Activated T-helper 17 cell treated with anti-CD3 and anti-CD28 coated beads, Interleukin-2, amount 50 U/mL, for 72 hours (primary cell): Measurements from ENCODE around the gene TMEM242. TPM values are rescaled to one million over a fixed set of nuclear protein-coding genes. Genes with fewer than 3 reads are reported as not detected.

Source experiments
- ATAC-seq: fragments of 150-1000 bp; cut with Tn5 transposase; replicated peaks from 2 replicates; pipeline ENCODE4 v1.10.0; 2021; ENCODE audit warnings: mild to moderate bottlenecking, moderate library complexity
- H3K27ac Mint-ChIP-seq: one replicate; pipeline ENCODE4 v1.8.0; 2022; ENCODE audit warnings: mixed read lengths
- H3K27me3 Mint-ChIP-seq: one replicate; pipeline ENCODE4 v1.8.0; 2022; ENCODE audit warnings: mixed read lengths
- H3K36me3 Mint-ChIP-seq: one replicate; pipeline ENCODE4 v1.8.0; 2022; ENCODE audit warnings: low read depth, mild to moderate bottlenecking, mixed read lengths
- H3K4me1 Mint-ChIP-seq: one replicate; pipeline ENCODE4 v1.8.0; 2022; ENCODE audit warnings: mixed read lengths
- H3K4me3 Mint-ChIP-seq: one replicate; pipeline ENCODE4 v1.8.0; 2022; ENCODE audit warnings: mild to moderate bottlenecking, mixed read lengths
- H3K9me3 Mint-ChIP-seq: one replicate; pipeline ENCODE4 v1.8.0; 2022; ENCODE audit warnings: mixed read lengths
- total RNA-seq, 2 donors: library from RNA; stranded (reverse); gene quantifications; one replicate each; pipeline ENCODE4 v1.2.3, GENCODE V29; 2022

The TMEM242 gene
- total RNA-seq, 2 donors from 2014 or later = 5.1 to 6.2 TPM

DNA sequence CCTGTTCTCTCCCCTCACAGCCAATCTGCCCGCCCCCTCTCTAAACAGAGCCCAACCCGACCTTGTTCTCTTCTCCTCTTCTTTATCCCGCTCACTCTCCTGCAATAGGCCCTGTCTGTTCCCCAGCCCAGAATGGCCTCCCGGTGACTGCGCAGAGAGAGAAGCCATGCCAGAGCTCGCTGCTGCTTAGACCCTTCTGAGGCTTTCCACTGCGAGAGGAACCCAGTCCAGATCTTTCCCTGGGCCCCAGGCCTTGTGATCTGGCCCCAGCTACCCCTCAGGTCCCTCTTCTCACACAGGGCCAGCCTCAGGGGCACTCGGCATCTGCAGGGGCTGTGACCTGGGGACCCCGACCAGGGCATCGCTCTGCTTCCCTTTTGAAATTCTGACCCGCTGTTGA, 58.1 kb downstream of the TMEM242 start:
- Mint-ChIP-seq H3K9me3 (peaks cover 4% of the 10 kb centered on the region), H3K4me1 (peaks cover 5% of the 10 kb centered on the region), H3K4me3 (no peak overlapping the region), H3K27me3 (no peaks in the 10 kb centered on the region), H3K36me3 (no peaks in the 10 kb centered on the region), H3K27ac (no peak overlapping the region)
- no peak for ATAC-seq

- no peak for ATAC-seq
- Mint-ChIP-seq H3K9me3 (no peaks in the 10 kb centered on the region), H3K27me3 (no peaks in the 10 kb centered on the region), H3K4me3 (no peak overlapping the region), H3K27ac (no peak overlapping the region), H3K4me1 (no peaks in the 10 kb centered on the region), H3K36me3 (no peaks in the 10 kb centered on the region)
Measured at GRCh38 chr6:157264701-157265100, 58.6 kb downstream of the TMEM242 start.

DNA sequence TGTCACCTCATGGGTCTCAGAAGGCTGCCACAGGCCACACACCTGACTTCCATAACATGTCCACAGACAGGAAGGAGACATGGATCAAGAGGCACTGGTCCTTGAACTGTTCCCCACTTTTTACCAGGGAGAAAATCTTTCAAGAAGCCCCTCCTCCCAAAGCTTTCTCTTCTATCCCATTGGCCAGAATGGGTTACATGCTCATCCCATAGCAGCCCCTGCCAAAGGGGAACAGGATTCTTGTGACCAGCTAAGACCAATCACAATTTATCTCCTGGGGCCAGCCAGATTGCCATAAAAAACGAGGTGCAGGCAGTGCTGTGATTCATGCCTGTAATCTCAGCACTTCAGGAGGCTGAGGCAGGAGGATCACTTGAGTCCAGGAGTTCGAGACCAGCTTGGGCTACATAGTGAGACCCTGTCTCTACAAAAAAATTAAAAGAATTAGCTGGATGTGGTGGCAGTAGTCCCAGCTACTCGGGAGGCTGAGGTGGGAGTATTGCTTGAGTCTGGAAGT, 59.4 kb downstream of the TMEM242 start:
- ATAC-seq = no peak
- Mint-ChIP-seq H3K4me1 (no peaks in the 10 kb centered on the region), H3K9me3 (no peaks in the 10 kb centered on the region), H3K27ac (no peak overlapping the region), H3K36me3 (no peaks in the 10 kb centered on the region), H3K27me3 (peaks cover 3% of the 10 kb centered on the region), H3K4me3 (no peak overlapping the region)

- no peak overlapping the region for H3K27ac Mint-ChIP-seq
- no peak for ATAC-seq
- H3K36me3 Mint-ChIP-seq = no peaks in the 10 kb centered on the region
- no peak overlapping the region for H3K4me3 Mint-ChIP-seq
- H3K4me1 Mint-ChIP-seq = no peaks in the 10 kb centered on the region
- no peaks in the 10 kb centered on the region for H3K9me3 Mint-ChIP-seq
- peaks cover 3% of the 10 kb centered on the region for H3K27me3 Mint-ChIP-seq
Measured at GRCh38 chr6:157263146-157263545, 60.2 kb downstream of the TMEM242 start.

DNA sequence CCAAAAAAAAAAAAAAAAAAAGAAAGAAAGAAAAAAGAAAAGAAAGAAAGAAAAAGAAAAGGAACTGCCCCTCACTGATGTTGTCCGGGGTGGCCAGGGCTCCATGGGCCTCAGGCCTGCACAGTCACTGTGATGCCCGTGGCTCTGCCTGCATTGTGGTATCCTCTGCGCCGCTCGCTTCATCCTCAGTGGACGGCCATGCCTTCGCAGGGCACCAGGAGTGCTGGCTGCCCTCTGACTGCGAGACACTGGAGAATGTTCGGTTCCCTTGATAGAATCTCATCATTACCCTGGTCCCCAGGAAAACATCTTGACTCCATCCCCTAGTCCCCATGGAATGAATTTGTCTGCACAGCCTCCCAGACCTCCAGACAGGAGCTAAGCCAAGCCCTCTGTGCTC, 61.7 kb downstream of the TMEM242 start:
- no peak overlapping the region for H3K4me3 Mint-ChIP-seq
- no peaks in the 10 kb centered on the region for H3K36me3 Mint-ChIP-seq
- peaks cover 3% of the 10 kb centered on the region for H3K27me3 Mint-ChIP-seq

GRCh38 chr6:157260735-157261410, 62.4 kb downstream of the TMEM242 start:
- Mint-ChIP-seq H3K27ac (no peak overlapping the region), H3K27me3 (peaks cover 3% of the 10 kb centered on the region), H3K9me3 (no peaks in the 10 kb centered on the region), H3K36me3 (no peaks in the 10 kb centered on the region), H3K4me1 (no peaks in the 10 kb centered on the region), H3K4me3 (no peak overlapping the region)
- no peak for ATAC-seq

More for the DNA sequence above, 61.7 kb downstream of the TMEM242 start:
- ATAC-seq = no peak
- H3K9me3 Mint-ChIP-seq = no peaks in the 10 kb centered on the region
- H3K27ac Mint-ChIP-seq = no peak overlapping the region
- H3K4me1 Mint-ChIP-seq = no peaks in the 10 kb centered on the region

DNA sequence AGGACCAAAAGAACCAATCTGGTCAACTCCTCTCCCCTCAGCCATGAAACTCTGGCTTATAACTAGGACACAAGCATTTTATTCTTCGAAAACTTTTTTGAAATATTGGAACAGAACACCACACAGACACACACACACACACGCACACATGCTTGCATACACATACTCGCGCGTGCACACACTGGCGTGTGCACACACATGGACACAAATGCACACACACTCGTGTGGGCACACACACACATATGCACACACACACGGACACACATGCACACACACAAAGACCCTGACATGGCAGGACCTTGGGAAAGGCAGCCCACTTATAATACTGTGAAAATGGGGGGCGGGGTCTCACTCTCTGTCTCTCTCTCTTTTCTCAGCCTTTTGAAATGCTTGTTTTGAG, 63.9 kb downstream of the TMEM242 start:
- no peaks in the 10 kb centered on the region for H3K4me1 Mint-ChIP-seq
- H3K4me3 Mint-ChIP-seq = no peak overlapping the region
- H3K36me3 Mint-ChIP-seq = no peaks in the 10 kb centered on the region
- no peaks in the 10 kb centered on the region for H3K9me3 Mint-ChIP-seq
- ATAC-seq = no peak
- H3K27me3 Mint-ChIP-seq = peaks cover 3% of the 10 kb centered on the region
- H3K27ac Mint-ChIP-seq = peak overlapping the region; percentile 49

GRCh38 chr6:157258878-157259277, 64.4 kb downstream of the TMEM242 start:
- H3K4me1 Mint-ChIP-seq = no peaks in the 10 kb centered on the region
- peak overlapping the region; percentile 49 for H3K27ac Mint-ChIP-seq
- H3K9me3 Mint-ChIP-seq = no peaks in the 10 kb centered on the region
- no peaks in the 10 kb centered on the region for H3K36me3 Mint-ChIP-seq
- peak; percentile 71 for ATAC-seq
- peaks cover 7% of the 10 kb centered on the region for H3K27me3 Mint-ChIP-seq
- no peak overlapping the region for H3K4me3 Mint-ChIP-seq

GRCh38 chr6:157255079-157255478, 68.2 kb downstream of the TMEM242 start:
- peaks cover 7% of the 10 kb centered on the region for H3K27me3 Mint-ChIP-seq
- H3K4me1 Mint-ChIP-seq = no peaks in the 10 kb centered on the region
- no peaks in the 10 kb centered on the region for H3K9me3 Mint-ChIP-seq
- no peak overlapping the region for H3K4me3 Mint-ChIP-seq
- ATAC-seq = no peak
- H3K27ac Mint-ChIP-seq = no peak overlapping the region
- no peaks in the 10 kb centered on the region for H3K36me3 Mint-ChIP-seq

GRCh38 chr6:157254538-157254937, 68.8 kb downstream of the TMEM242 start:
- no peak overlapping the region for H3K27ac Mint-ChIP-seq
- ATAC-seq = no peak
- no peaks in the 10 kb centered on the region for H3K36me3 Mint-ChIP-seq
- H3K4me1 Mint-ChIP-seq = no peaks in the 10 kb centered on the region
- no peaks in the 10 kb centered on the region for H3K9me3 Mint-ChIP-seq
- peaks cover 7% of the 10 kb centered on the region for H3K27me3 Mint-ChIP-seq
- no peak overlapping the region for H3K4me3 Mint-ChIP-seq

DNA sequence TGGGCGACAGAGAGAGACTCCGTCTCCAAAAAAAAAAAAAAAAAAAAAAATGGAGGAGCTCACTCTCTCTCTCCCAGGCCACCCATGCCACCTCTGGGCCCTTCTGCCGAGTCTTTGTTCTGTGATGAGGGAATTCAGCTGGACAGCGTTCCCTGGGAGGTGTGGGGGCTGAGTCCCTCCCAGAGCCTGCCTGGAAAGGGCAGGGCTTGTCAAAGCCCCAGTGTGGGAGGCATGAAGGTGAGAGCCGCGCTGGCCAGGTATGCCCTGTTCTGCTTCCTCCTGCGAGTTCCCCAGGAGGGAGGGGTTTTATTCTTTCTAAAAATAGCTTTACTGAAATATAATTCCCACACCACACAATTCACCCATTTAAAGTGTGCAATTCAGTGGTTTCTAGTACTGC, 69.6 kb downstream of the TMEM242 start:
- H3K27me3 Mint-ChIP-seq = peaks cover 4% of the 10 kb centered on the region
- H3K36me3 Mint-ChIP-seq = no peaks in the 10 kb centered on the region
- no peaks in the 10 kb centered on the region for H3K4me1 Mint-ChIP-seq
- no peak overlapping the region for H3K4me3 Mint-ChIP-seq
- peaks cover 1% of the 10 kb centered on the region for H3K9me3 Mint-ChIP-seq
- ATAC-seq = no peak
- no peak overlapping the region for H3K27ac Mint-ChIP-seq

GRCh38 chr6:157253017-157253416, 70.3 kb downstream of the TMEM242 start:
- Mint-ChIP-seq H3K9me3 (peaks cover 7% of the 10 kb centered on the region), H3K36me3 (no peaks in the 10 kb centered on the region), H3K4me3 (no peak overlapping the region), H3K27ac (no peak overlapping the region), H3K27me3 (peaks cover 4% of the 10 kb centered on the region), H3K4me1 (no peaks in the 10 kb centered on the region)
- ATAC-seq = no peak

- Mint-ChIP-seq H3K27me3 (peaks cover 4% of the 10 kb centered on the region), H3K36me3 (no peaks in the 10 kb centered on the region), H3K4me1 (no peaks in the 10 kb centered on the region), H3K9me3 (peaks cover 7% of the 10 kb centered on the region), H3K27ac (no peak overlapping the region), H3K4me3 (no peak overlapping the region)
- no peak for ATAC-seq
Measured at GRCh38 chr6:157251586-157252247, 71.6 kb downstream of the TMEM242 start.

- H3K4me1 Mint-ChIP-seq = no peaks in the 10 kb centered on the region
- no peaks in the 10 kb centered on the region for H3K36me3 Mint-ChIP-seq
- H3K27me3 Mint-ChIP-seq = peaks cover 4% of the 10 kb centered on the region
- H3K9me3 Mint-ChIP-seq = peaks cover 7% of the 10 kb centered on the region
- ATAC-seq = no peak
- H3K27ac Mint-ChIP-seq = no peak overlapping the region
- H3K4me3 Mint-ChIP-seq = no peak overlapping the region
Measured at GRCh38 chr6:157249826-157250225, 73.5 kb downstream of the TMEM242 start.

- ATAC-seq = no peak
- no peaks in the 10 kb centered on the region for H3K4me1 Mint-ChIP-seq
- H3K27ac Mint-ChIP-seq = no peak overlapping the region
- peaks cover 7% of the 10 kb centered on the region for H3K9me3 Mint-ChIP-seq
- no peaks in the 10 kb centered on the region for H3K36me3 Mint-ChIP-seq
- H3K4me3 Mint-ChIP-seq = no peak overlapping the region
- no peaks in the 10 kb centered on the region for H3K27me3 Mint-ChIP-seq
Measured at GRCh38 chr6:157248264-157248663, 75.1 kb downstream of the TMEM242 start.
